GM12878 (cell line): ENCODE data around the gene AEBP2. TPM values are rescaled to one million over a fixed set of nuclear protein-coding genes. Genes with fewer than 3 reads are reported as not detected.

Experiments
- polyA plus RNA-seq, 11 experiments: library from polyadenylated mRNA; depleted of rRNA in 4 of 11; unstranded in 6 of 11; stranded (reverse) in 5 of 11; fragments of >200 nt; fragmentation: Nextera tagmentation in 4 of 11; fragmentation: Illumina TruSeq in 1 of 11; extraction: Ambion mirVana in 4 of 11; extraction: Trizol in 1 of 11; gene quantifications; 1 replicate in 1 of 11; 2 replicates in 10 of 11; pipeline versions ENCODE4 v1.2.1 to v1.2.3, GENCODE V29; 2011 to 2016; ENCODE audit warnings: inconsistent platforms in 2 of 11, missing spikeins in 2 of 11, low read depth in 1 of 11
- small RNA-seq: library from RNA; depleted of rRNA; stranded (forward); fragments of <200 nt; gene quantifications from one replicate; pipeline ENCODE3, GENCODE V24; 2014
- total RNA-seq, 4 experiments: library from RNA; depleted of rRNA in 3 of 4; stranded (reverse); fragments of >200 nt in 3 of 4; fragmentation: Illumina TruSeq in 1 of 4; extraction: Trizol in 1 of 4; gene quantifications; 2 replicates each; pipeline versions ENCODE4 v1.2.1 to v1.2.3, GENCODE V29; 2013 to 2021

The AEBP2 gene
- total and polyA plus RNA-seq, 10 of the 15 experiments (the other 5 are each of a cell fraction or from before 2014, with no cell fraction given) = 17.6 to 126 (median 44.8) TPM

Small RNA genes lying within 50 kb of the gene (small RNA-seq; reads per million reads assigned to genes)
- gene AC091805.2 (not detected), gene RNU6-254P (not detected)
